ENCODE data around the gene LRRC8E. TPM values are rescaled to one million over a fixed set of nuclear protein-coding genes. Genes with fewer than 3 reads are reported as not detected.
A peak's percentile ranks its signal among the peaks of the same experiment; 100 is the strongest.

LRRC8E gene
- total RNA-seq, 1 donor from 2014 or later, result not detected

DNA sequence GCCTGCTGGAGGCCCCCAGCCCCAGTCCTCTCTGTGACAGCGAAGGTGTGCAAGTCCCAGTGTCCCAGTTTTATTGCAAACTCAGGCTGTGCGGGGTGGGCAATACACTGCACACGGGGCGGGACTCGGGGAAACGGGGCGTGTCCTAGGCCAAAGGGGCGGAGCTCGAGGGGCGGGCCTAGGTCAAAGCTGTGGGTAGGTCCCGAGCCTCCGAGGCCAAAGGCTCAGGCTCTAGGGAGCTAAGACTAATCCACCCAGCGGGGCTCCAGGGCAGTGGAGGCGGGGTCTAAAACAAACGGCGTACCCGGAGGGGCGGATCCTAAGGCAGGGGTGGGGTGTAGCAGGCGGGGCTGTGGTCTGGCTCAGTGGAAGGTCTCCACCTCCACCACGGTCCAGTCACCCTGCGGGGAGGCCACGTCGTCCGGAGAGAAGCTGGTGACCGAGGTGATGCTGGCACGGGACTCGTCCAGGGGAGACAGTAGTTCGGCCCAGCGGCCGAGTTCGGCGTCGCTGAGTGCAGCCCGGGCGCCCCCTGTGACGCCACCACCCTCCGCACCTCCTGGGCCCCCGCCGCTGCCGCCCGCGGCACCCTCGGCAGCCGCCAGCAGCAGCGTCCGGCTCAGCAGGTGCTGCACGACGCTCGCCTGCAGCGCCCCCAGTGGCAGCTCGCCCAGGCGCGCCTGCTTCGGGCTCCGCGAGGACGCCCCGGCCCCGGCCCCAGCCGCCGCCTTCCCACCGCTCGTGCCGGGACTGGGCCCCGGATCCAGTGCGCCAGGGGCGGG is 19.4 kb upstream of the LRRC8E start:
- intact Hi-C loops (cut with micrococcal nuclease), result loop anchor here (1.0 to 2.0 kb wide), 3 partner anchors 34 to 51 kb away; partner anchors contain the start of genes MAP2K7 and SNAPC2
- H3K27me3 Mint-ChIP-seq, result peaks cover 38% of the 10 kb centered on the region
- H3K27ac Mint-ChIP-seq, result peak overlapping the region; percentile 36

DNA sequence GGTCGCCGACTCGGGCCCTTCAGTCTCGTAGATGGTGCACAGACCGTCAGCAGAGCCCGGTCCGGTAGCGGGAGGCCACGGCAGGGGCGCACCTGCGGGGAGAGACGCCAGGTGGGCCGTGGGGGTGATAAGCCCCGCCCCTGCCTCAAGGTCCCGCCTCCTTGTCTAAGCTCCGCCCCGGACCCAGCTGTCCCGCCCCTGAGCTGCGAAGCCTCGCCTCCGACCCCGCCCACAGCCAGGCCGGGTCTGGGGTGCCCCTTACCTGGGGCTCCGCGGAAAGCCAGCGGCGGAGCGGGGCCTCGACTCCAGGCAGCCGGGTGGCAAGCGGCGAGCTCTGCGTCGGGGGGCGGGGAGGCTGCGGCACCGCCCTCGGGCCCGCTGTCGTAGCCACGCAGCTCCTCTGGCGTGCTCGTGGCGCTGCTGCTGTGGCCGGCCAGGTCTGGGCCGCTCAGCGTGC is 18.8 kb upstream of the LRRC8E start:
- Mint-ChIP-seq H3K36me3 (ENCODE audit: low read depth) (no peaks in the 10 kb centered on the region), H3K27me3 (peaks cover 38% of the 10 kb centered on the region), H3K4me3 (peak overlapping the region; percentile 74), H3K9me3 (peaks cover 9% of the 10 kb centered on the region), H3K27ac (no peak overlapping the region), H3K4me1 (peaks cover 30% of the 10 kb centered on the region)
- DNase-seq, result peak; percentile 93
- intact Hi-C loops (cut with micrococcal nuclease), result loop anchor here (1.0 to 2.0 kb wide), 3 partner anchors 33 to 51 kb away; partner anchors contain the start of genes MAP2K7 and SNAPC2

More for the DNA sequence above, 19.4 kb upstream of the LRRC8E start:
- Mint-ChIP-seq H3K9me3 (peaks cover 9% of the 10 kb centered on the region), H3K4me1 (peaks cover 30% of the 10 kb centered on the region), H3K36me3 (ENCODE audit: low read depth) (no peaks in the 10 kb centered on the region), H3K4me3 (peak overlapping the region; percentile 80)
- peak; percentile 95 for DNase-seq

GRCh38 chr19:7869910-7870511 is 18.3 kb upstream of the LRRC8E start:
- H3K36me3 Mint-ChIP-seq (ENCODE audit: low read depth), result no peaks in the 10 kb centered on the region
- H3K27me3 Mint-ChIP-seq, result peaks cover 39% of the 10 kb centered on the region
- intact Hi-C loops (cut with micrococcal nuclease), result loop anchor here (1.0 to 2.0 kb wide), 3 partner anchors 33 to 50 kb away; partner anchors contain the start of genes MAP2K7 and SNAPC2

DNA sequence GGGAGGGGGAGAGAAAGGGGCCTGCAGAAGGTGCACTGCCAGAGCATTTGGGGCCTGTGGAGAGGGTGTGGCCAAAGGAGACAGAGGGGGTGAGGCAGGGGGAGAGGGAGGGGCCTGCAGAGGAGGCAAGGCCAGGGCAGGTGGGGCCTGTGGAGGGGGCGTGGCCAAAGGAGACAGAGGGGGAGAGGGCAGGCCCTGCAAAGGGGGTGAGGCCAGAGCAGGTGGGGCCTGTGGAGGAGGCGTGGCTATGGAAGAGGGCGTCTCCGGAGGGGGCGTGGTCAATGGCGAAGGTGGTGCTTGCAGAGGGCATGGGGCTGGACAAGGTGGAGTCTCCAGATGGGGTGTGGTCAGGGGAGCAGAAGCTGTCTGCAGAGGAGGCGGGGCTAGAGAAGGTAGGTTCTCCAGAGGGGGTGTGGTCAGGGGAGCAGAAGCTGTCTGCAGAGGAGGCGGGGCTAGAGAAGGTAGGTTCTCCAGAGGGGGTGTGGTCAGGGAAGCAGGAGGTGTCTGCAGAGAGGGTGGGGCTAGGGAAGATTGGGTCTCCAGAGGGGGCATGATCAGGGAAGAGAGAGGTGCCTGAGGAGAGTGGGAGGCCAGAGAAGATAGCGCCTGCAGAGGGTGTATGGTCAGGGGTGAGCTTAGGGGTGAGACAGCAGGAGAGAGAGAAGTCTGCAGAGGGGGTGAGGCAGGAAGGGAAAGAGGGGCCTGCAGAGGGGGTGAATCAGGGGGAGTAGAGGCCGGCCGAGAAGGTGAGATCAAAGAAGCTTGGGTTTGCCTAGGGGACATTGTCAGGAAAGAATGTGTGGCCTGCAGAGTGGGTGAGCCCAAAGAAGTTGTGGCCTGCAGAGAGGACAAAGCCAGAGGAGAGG is 17.5 kb upstream of the LRRC8E start:
- H3K36me3 Mint-ChIP-seq (ENCODE audit: low read depth), result no peaks in the 10 kb centered on the region
- peaks cover 26% of the 10 kb centered on the region for H3K4me1 Mint-ChIP-seq
- H3K9me3 Mint-ChIP-seq, result peaks cover 9% of the 10 kb centered on the region
- peak overlapping the region; percentile 58 for H3K4me3 Mint-ChIP-seq
- no peak overlapping the region for H3K27ac Mint-ChIP-seq
- intact Hi-C loops (cut with micrococcal nuclease), result no loop called here
- peaks cover 42% of the 10 kb centered on the region for H3K27me3 Mint-ChIP-seq
- peak; percentile 84 for DNase-seq

More at GRCh38 chr19:7869910-7870511, 18.3 kb upstream of the LRRC8E start:
- H3K9me3 Mint-ChIP-seq, result peaks cover 9% of the 10 kb centered on the region
- H3K27ac Mint-ChIP-seq, result no peak overlapping the region
- peak; percentile 81 for DNase-seq
- H3K4me1 Mint-ChIP-seq, result peaks cover 30% of the 10 kb centered on the region
- peak overlapping the region; percentile 58 for H3K4me3 Mint-ChIP-seq

DNA sequence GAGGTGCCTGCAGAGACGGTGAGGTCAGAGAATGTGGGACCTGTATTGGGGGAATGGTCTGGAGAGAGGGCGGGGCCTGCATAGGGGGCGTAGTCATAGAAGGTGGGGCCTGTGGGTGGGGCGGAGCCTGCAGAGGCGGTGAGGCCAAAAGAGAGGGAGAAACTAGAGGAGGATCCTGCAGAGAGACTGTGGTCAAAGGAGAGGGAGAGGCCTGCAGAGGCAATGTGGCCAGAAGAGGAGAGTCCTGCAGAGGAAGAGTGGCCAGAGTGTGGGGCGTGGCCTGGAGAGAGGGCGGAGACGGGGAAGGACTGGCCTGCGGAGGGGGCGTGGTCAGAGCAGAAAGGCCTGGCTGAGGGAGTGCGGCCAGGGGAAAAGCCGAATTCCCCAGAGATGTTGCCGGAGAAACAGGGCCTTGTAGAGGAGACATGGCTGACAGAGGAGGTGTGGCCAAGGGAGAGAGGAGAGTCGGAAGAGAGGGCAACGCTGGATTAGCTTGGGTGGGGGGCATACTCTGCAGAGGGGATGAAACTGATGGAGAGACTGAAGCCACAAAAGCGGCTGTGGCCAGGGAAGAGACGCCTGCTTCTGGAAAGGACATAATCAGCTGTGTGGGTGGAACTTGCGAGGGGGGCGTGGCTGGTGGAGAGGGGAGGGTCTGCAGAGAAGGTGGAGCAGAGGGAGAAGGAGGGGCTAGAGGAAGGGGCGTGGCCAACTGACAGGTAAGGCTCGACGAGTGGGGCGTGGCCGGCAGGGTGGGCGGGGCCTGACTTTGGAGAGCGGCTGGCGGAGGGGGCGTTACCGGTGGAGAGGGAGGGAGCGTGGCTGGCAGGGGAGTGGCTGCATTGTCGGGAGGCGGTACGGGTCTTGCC is 16.6 kb upstream of the LRRC8E start:
- Mint-ChIP-seq H3K4me1 (peaks cover 26% of the 10 kb centered on the region), H3K27me3 (peaks cover 49% of the 10 kb centered on the region), H3K36me3 (ENCODE audit: low read depth) (no peaks in the 10 kb centered on the region), H3K4me3 (peak overlapping the region; percentile 53), H3K9me3 (peaks cover 9% of the 10 kb centered on the region), H3K27ac (no peak overlapping the region)
- intact Hi-C loops (cut with micrococcal nuclease), result no loop called here
- peak; percentile 93 for DNase-seq

- H3K9me3 Mint-ChIP-seq, result peaks cover 9% of the 10 kb centered on the region
- H3K4me1 Mint-ChIP-seq, result peaks cover 26% of the 10 kb centered on the region
- H3K27ac Mint-ChIP-seq, result no peak overlapping the region
- H3K36me3 Mint-ChIP-seq (ENCODE audit: low read depth), result no peaks in the 10 kb centered on the region
- no peak for DNase-seq
- intact Hi-C loops (cut with micrococcal nuclease), result no loop called here
- H3K4me3 Mint-ChIP-seq, result peak overlapping the region; percentile 53
- peaks cover 41% of the 10 kb centered on the region for H3K27me3 Mint-ChIP-seq
These were observed 15.8 kb upstream of the LRRC8E start for GRCh38 chr19:7872306-7873204.

- intact Hi-C loops (cut with micrococcal nuclease), result no loop called here
- Mint-ChIP-seq H3K36me3 (ENCODE audit: low read depth) (no peaks in the 10 kb centered on the region), H3K9me3 (peaks cover 9% of the 10 kb centered on the region), H3K4me1 (peaks cover 23% of the 10 kb centered on the region), H3K4me3 (peak overlapping the region; percentile 66), H3K27ac (no peak overlapping the region), H3K27me3 (peaks cover 40% of the 10 kb centered on the region)
- DNase-seq, result no peak
These were observed 14.8 kb upstream of the LRRC8E start for GRCh38 chr19:7873304-7874075.

DNA sequence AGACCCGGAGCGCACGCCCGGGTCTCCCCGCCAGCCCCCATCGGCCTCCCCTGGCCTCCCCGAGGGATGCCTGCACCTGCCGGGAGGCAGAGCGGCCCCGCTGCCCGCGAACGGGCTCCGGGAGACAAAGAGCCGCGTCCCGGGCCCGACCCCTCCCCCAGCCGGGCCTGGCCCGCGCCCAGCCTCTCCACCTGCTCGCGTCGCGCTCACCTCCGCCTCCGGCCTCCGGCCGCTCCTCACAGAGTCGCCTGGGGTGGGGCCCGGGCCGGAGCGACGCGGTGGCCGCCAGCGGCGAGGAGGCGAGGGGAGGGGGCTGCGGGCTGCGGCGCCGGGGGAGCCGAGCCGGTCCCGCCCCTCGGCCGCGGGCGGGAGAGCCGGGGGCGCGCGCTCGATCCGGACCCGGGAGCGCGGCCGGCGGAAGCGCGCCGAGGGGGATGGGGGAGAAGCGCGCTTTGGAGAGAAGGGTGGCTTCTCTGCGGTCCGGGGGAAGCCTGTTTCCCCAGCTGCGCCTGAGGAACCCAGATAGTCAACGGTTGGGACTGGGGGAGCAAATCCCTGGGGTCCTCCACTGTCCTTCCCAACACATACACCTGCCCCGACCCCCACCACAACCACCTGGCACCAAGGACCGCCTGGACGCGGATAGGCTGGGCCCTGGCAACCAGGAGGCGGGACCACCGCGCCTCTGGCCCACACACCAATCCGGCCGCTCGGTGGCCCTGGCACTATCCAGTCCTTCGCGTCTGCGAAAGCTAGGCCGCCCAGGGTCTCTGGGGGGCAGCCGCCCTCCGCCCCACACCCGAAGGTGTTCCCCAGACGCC is 14.0 kb upstream of the LRRC8E start, which contains the start of gene PRR36:
PRR36 (minus strand) TSS at position 315 of the 821 bp plus-strand sequence. CDS start 701 bp downstream, outside the sequence.
- H3K4me1 Mint-ChIP-seq, result peaks cover 19% of the 10 kb centered on the region
- no peaks in the 10 kb centered on the region for H3K36me3 Mint-ChIP-seq (ENCODE audit: low read depth)
- peaks cover 9% of the 10 kb centered on the region for H3K9me3 Mint-ChIP-seq
- peak within 1 kb of the TSS; percentile 66 for H3K4me3 Mint-ChIP-seq
- no peak for DNase-seq
- peaks cover 40% of the 10 kb centered on the region for H3K27me3 Mint-ChIP-seq
- no peak within 1 kb of the TSS for H3K27ac Mint-ChIP-seq
- intact Hi-C loops (cut with micrococcal nuclease), result no loop called here

DNA sequence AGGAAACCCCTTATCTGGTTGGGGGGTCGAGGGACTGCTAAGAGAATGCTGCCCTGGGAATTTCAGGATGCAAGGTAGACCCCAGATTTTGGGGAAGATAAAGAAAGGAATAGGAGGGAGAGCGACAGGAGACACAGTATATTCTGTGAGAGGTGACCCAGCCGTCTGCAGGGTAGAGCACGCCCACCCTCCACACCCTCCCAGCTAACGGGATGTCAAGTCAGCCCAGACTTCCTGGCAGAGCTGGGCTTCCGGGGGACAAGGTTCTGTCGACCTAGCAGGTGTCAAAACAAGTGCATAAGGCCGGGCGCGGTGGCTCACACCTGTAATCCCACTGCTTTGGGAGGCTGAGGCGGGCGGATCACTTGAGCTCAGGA is 13.4 kb upstream of the LRRC8E start:
- Mint-ChIP-seq H3K27me3 (peaks cover 40% of the 10 kb centered on the region), H3K4me1 (peaks cover 19% of the 10 kb centered on the region), H3K9me3 (peaks cover 9% of the 10 kb centered on the region), H3K27ac (no peak overlapping the region), H3K4me3 (no peak overlapping the region), H3K36me3 (ENCODE audit: low read depth) (no peaks in the 10 kb centered on the region)
- intact Hi-C loops (cut with micrococcal nuclease), result no loop called here
- DNase-seq, result no peak

GRCh38 chr19:7877249-7877836 is 11.0 kb upstream of the LRRC8E start:
- no peak overlapping the region for H3K27ac Mint-ChIP-seq
- H3K36me3 Mint-ChIP-seq (ENCODE audit: low read depth), result no peaks in the 10 kb centered on the region
- no peaks in the 10 kb centered on the region for H3K9me3 Mint-ChIP-seq
- DNase-seq, result no peak
- intact Hi-C loops (cut with micrococcal nuclease), result no loop called here
- peaks cover 27% of the 10 kb centered on the region for H3K27me3 Mint-ChIP-seq
- H3K4me1 Mint-ChIP-seq, result peaks cover 7% of the 10 kb centered on the region
- H3K4me3 Mint-ChIP-seq, result no peak overlapping the region
